ENCODE data around the gene JPH3. TPM values are rescaled to one million over a fixed set of nuclear protein-coding genes. Genes with fewer than 3 reads are reported as not detected.

The JPH3 gene
- total RNA-seq, 4 donors from 2014 or later: 0.39 TPM; not detected in 3

GRCh38 chr16:87707097-87707496, 104.8 kb downstream of the JPH3 start:
- Histone ChIP-seq H3K27me3 (no peaks in the 10 kb centered on the region), H3K27ac (no peak overlapping the region)
- 89 to 91% methylated on average over 16 of the region's 17 CpGs for WGBS, 2 donors

GRCh38 chr16:87707714-87708580, 105.6 kb downstream of the JPH3 start:
- Histone ChIP-seq H3K27me3 (no peaks in the 10 kb centered on the region), H3K9me3 (no peaks in the 10 kb centered on the region), H3K27ac (no peak overlapping the region), H3K4me1 (peaks cover 0 to 17% (median 0%) of the 10 kb centered on the region in 4 donors), H3K36me3 (peaks cover 0 to 79% (median 9%) of the 10 kb centered on the region in 3 donors), H3K4me3 (no peak overlapping the region)
- 92% methylated on average over 42 to 45 of the region's 45 CpGs for WGBS, 2 donors
- no peak for DNase-seq (ENCODE audit: low spot score in 2 of 2)
- TF ChIP-seq CTCF (IDR thresholded peaks at IDR 0.05) (no peak), EP300 (IDR thresholded peaks at IDR 0.05) (no peak), POLR2A (IDR thresholded peaks at IDR 0.05) (no peak)

More at GRCh38 chr16:87707097-87707496, 104.8 kb downstream of the JPH3 start:
- TF ChIP-seq CTCF (IDR thresholded peaks at IDR 0.05) (no peak), POLR2A (IDR thresholded peaks at IDR 0.05) (no peak), EP300 (IDR thresholded peaks at IDR 0.05) (no peak)
- no peak for DNase-seq (ENCODE audit: low spot score in 2 of 2)
- Histone ChIP-seq H3K4me1 (peaks cover 0 to 21% (median 2%) of the 10 kb centered on the region in 4 donors), H3K9me3 (no peaks in the 10 kb centered on the region), H3K36me3 (peaks cover 0 to 79% (median 9%) of the 10 kb centered on the region in 3 donors), H3K4me3 (no peak overlapping the region)

GRCh38 chr16:87708881-87709638, 106.8 kb downstream of the JPH3 start:
- Histone ChIP-seq H3K36me3 (peaks cover 0 to 79% (median 9%) of the 10 kb centered on the region in 3 donors), H3K4me3 (no peak overlapping the region), H3K4me1 (peaks cover 0 to 17% (median 0%) of the 10 kb centered on the region in 4 donors), H3K9me3 (no peaks in the 10 kb centered on the region), H3K27ac (no peak overlapping the region), H3K27me3 (no peaks in the 10 kb centered on the region)
- DNase-seq (ENCODE audit: low spot score in 2 of 2): no peak
- WGBS, 2 donors: 94% methylated on average over 34 to 39 of the region's 49 CpGs
- no peak for TF ChIP-seq CTCF (IDR thresholded peaks at IDR 0.05)
- no peak for TF ChIP-seq POLR2A (IDR thresholded peaks at IDR 0.05)
- TF ChIP-seq EP300 (IDR thresholded peaks at IDR 0.05): no peak

GRCh38 chr16:87709677-87710076, 107.4 kb downstream of the JPH3 start:
- Histone ChIP-seq H3K9me3 (no peaks in the 10 kb centered on the region), H3K36me3 (peaks cover 0 to 79% (median 9%) of the 10 kb centered on the region in 3 donors), H3K27ac (no peak overlapping the region), H3K4me1 (peaks cover 0 to 17% (median 0%) of the 10 kb centered on the region in 4 donors), H3K27me3 (no peaks in the 10 kb centered on the region), H3K4me3 (no peak overlapping the region)
- TF ChIP-seq EP300 (IDR thresholded peaks at IDR 0.05) (no peak), CTCF (IDR thresholded peaks at IDR 0.05) (no peak), POLR2A (IDR thresholded peaks at IDR 0.05) (no peak)
- no peak for DNase-seq (ENCODE audit: low spot score in 2 of 2)
- WGBS, 2 donors: 91% methylated on average over 11 to 12 of the region's 12 CpGs

All from tibial nerve (tissue), 4 donors.